Suppressor macrophage treated with lipopolysaccharide for 4 hours (primary cell): Measurements from ENCODE around the gene EYS.
A peak's percentile ranks its signal among the peaks of the same experiment; 100 is the strongest.
"Not testable (repeated sequence)": the region's sequence is repeated elsewhere in the genome, so short reads cannot be mapped to it uniquely, and the experiment has no call there.

Experiments
- DNase-seq: peaks from one replicate; pipeline ENCODE4 v3.0.0-alpha.2; 2020

The EYS gene

GRCh38 chr6:65449926-65450325 is 257.1 kb downstream of the EYS start:
- no peak for DNase-seq

- DNase-seq = no peak
These were observed 258.2 kb downstream of the EYS start for GRCh38 chr6:65448866-65449265.

GRCh38 chr6:65436281-65436680 is 270.7 kb downstream of the EYS start:
- no peak for DNase-seq

GRCh38 chr6:65416621-65417020 is 290.4 kb downstream of the EYS start:
- no peak for DNase-seq

GRCh38 chr6:65410309-65410708 is 296.7 kb downstream of the EYS start:
- DNase-seq = no peak

GRCh38 chr6:65402564-65402963 is 304.5 kb downstream of the EYS start:
- DNase-seq = no peak

GRCh38 chr6:65399355-65400084 is 307.5 kb downstream of the EYS start:
- DNase-seq = peak; percentile 3

GRCh38 chr6:65398851-65399250 is 308.2 kb downstream of the EYS start:
- DNase-seq = no peak

- no peak for DNase-seq
These were observed 356.5 kb downstream of the EYS start for GRCh38 chr6:65350530-65350929.

GRCh38 chr6:65302655-65303054 is 404.4 kb downstream of the EYS start:
- DNase-seq = not testable (repeated sequence)

- DNase-seq = no peak
These were observed 407.8 kb downstream of the EYS start for GRCh38 chr6:65299236-65299635.

- no peak for DNase-seq
These were observed 411.2 kb downstream of the EYS start for GRCh38 chr6:65295812-65296211.

- DNase-seq = no peak
These were observed 417.5 kb downstream of the EYS start for GRCh38 chr6:65289491-65289890.

GRCh38 chr6:65285275-65285674 is 421.8 kb downstream of the EYS start:
- DNase-seq = no peak

- DNase-seq = no peak
These were observed 427.0 kb downstream of the EYS start for GRCh38 chr6:65280060-65280459.

GRCh38 chr6:65262241-65262640 is 444.8 kb downstream of the EYS start:
- no peak for DNase-seq

GRCh38 chr6:65259982-65260381 is 447.0 kb downstream of the EYS start:
- DNase-seq = no peak

GRCh38 chr6:65259059-65259458 is 448.0 kb downstream of the EYS start:
- no peak for DNase-seq

GRCh38 chr6:65253041-65253440 is 454.0 kb downstream of the EYS start:
- DNase-seq = no peak

- DNase-seq = no peak
These were observed 458.9 kb downstream of the EYS start for GRCh38 chr6:65248101-65248610.

GRCh38 chr6:65231616-65232015 is 475.4 kb downstream of the EYS start:
- no peak for DNase-seq

GRCh38 chr6:65229825-65230224 is 477.2 kb downstream of the EYS start:
- no peak for DNase-seq

GRCh38 chr6:65221153-65221552 is 485.9 kb downstream of the EYS start:
- DNase-seq = no peak

- no peak for DNase-seq
These were observed 504.3 kb downstream of the EYS start for GRCh38 chr6:65202738-65203137.

GRCh38 chr6:65199683-65200082 is 507.3 kb downstream of the EYS start:
- DNase-seq = no peak
